Psoas muscle (tissue), 8 donors: Measurements from ENCODE around the gene EPO. TPM values are rescaled to one million over a fixed set of nuclear protein-coding genes. Genes with fewer than 3 reads are reported as not detected.

Experiments used
- ATAC-seq, 4 donors: fragments of 200-7000 bp; cut with Tn5 transposase; one replicate each; pipeline ENCODE4 v1.9.1; 2020; ENCODE audit warnings: moderate library complexity in 3 of 4, mild to moderate bottlenecking in 2 of 4
- DNase-seq, 2 donors: peaks; one replicate each; pipeline ENCODE4 v3.0.0-alpha.2; 2020
- H3K27ac ChIP-seq: fragments of 200-600 bp; one replicate; pipeline ENCODE4 v1.8.0; 2022
- H3K27me3 ChIP-seq, 3 donors: fragments of 200-600 bp in 1 of 3; one replicate each; pipeline versions ENCODE4 v1.6.1 to v1.8.0; 2013 to 2022; ENCODE audit warnings: low read length in 2 of 3, mild to moderate bottlenecking in 2 of 3, moderate library complexity in 1 of 3; ENCODE audit not compliant: insufficient read depth in 3 of 3
- H3K36me3 ChIP-seq, 2 donors: fragments of 200-600 bp in 1 of 2; one replicate each; pipeline versions ENCODE4 v1.6.1 to v1.8.0; 2013 to 2022; ENCODE audit warnings: low read depth in 1 of 2, mild to moderate bottlenecking in 1 of 2, moderate library complexity in 1 of 2; ENCODE audit not compliant: insufficient read depth in 1 of 2
- H3K4me1 ChIP-seq: fragments of 200-600 bp; one replicate; pipeline ENCODE4 v1.8.0; 2022
- H3K4me3 ChIP-seq: fragments of 200-600 bp; one replicate; pipeline ENCODE4 v1.8.0; 2022; ENCODE audit warnings: mild to moderate bottlenecking
- H3K9me3 ChIP-seq: fragments of 200-600 bp; one replicate; pipeline ENCODE4 v1.8.0; 2022
- WGBS, 3 donors: extraction: QIAGEN DNeasy Blood & Tissue Kit; methylation state at CpG; one replicate each; pipeline versions ENCODE4 v1.1.6 to v1.1.7; 2013; 5-methylcytosine and 5-hydroxymethylcytosine counted together
- intact Hi-C, 2 donors: fragments of 100-400 bp; cut with DNase I; formaldehyde crosslinking; loops; one replicate each; pipeline versions ENCODE4 v1.11.0 to v1.14.2; 2022
- polyA plus RNA-seq, 3 donors: library from polyadenylated mRNA; stranded (reverse); fragments of 200-250 nt; gene quantifications; one replicate each; pipeline ENCODE4 v1.2.3, GENCODE V29; 2013
- total RNA-seq, 4 donors: library from RNA; stranded (reverse); fragmentation: NEBNext Ultra II Directional in 2 of 4; extraction: Animal tissue kit (Norgen Biotek cat#: 25700) in 2 of 4; gene quantifications; one replicate each; pipeline versions ENCODE4 v1.2.1 to v1.2.4, GENCODE V29; 2021 to 2023
- TF ChIP-seq, protein P1 (sequence below): fragments of 200-600 bp; IDR thresholded peaks from one replicate; pipeline ENCODE4 v1.8.0; 2022; ENCODE audit warnings: antibody characterized with exemption
- donor health status: healthy with polysubstance abuse.
- donor health status: DM: no; HTN: no; CAD: no; lungs with moderate emphysema.
- donor health status: Bipolar disorder and iron deficiency.
- donor health status: healthy.
- donor health status: DM: yes; HTN: yes; CAD: no.
- donor health status: DM: no; HTN: no; CAD: no.
- donor health status: DM: no; HTN: no; CAD: no.
- donor health status: DM: yes; HTN: yes; CAD: no.

Gene EPO
- total and polyA plus RNA-seq, 7 donors: not detected

DNA sequence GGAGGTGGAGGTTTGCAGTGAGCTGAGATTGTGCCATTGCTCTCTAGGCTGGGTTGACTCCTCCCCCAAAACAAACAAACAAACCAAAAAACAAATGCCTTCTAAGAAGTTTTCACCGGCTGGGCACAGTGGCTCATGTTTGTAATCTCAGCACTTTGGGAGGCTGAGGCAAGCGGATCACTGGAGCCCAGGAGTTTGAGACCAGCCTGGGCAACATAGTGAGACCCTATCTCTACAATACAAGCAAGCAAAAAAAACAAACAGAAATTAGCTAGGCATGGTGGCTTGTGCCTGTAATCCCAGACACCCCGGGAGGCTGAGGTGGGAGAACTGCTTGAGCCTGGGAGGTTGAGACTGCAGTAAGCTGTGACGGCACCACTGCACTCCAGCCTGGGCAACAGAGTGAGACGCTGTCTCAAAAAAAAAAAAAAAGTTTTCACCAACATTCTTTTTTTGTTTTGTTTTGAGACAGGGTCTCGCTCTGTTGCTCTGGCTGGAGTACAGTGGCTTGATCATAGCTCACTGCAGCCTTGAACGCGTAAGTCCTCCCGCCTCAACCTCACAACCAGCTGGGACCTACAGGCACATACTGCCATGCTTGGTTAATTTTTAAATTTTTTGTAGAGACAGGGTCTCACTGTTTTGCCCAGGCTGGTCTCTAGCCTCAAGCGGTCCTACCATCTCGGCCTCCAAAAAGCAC lies 11.8 kb downstream of the EPO start:
- Histone ChIP-seq H3K9me3 (no peaks in the 10 kb centered on the region), H3K4me3 (no peak overlapping the region), H3K27me3 (peaks cover 0 to 6% (median 0%) of the 10 kb centered on the region in 3 donors), H3K4me1 (no peaks in the 10 kb centered on the region), H3K27ac (no peak overlapping the region), H3K36me3 (no peaks in the 10 kb centered on the region)
- TF ChIP-seq, protein P1, sequence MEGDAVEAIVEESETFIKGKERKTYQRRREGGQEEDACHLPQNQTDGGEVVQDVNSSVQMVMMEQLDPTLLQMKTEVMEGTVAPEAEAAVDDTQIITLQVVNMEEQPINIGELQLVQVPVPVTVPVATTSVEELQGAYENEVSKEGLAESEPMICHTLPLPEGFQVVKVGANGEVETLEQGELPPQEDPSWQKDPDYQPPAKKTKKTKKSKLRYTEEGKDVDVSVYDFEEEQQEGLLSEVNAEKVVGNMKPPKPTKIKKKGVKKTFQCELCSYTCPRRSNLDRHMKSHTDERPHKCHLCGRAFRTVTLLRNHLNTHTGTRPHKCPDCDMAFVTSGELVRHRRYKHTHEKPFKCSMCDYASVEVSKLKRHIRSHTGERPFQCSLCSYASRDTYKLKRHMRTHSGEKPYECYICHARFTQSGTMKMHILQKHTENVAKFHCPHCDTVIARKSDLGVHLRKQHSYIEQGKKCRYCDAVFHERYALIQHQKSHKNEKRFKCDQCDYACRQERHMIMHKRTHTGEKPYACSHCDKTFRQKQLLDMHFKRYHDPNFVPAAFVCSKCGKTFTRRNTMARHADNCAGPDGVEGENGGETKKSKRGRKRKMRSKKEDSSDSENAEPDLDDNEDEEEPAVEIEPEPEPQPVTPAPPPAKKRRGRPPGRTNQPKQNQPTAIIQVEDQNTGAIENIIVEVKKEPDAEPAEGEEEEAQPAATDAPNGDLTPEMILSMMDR: no peak
- ATAC-seq (no peak), DNase-seq (no peak)
- intact Hi-C loops: no loop called here
- WGBS, 3 donors: 77% methylated on average over 11 of the region's 11 CpGs; no CpG with 5 or more reads in 2 of the 3 donors

GRCh38 chr7:100735730-100736129 lies 15.5 kb downstream of the EPO start:
- TF ChIP-seq, protein P1: no peak
- 73% methylated on average over 7 of the region's 7 CpGs; no CpG with 5 or more reads in 2 of the 3 donors for WGBS, 3 donors
- DNase-seq: no peak
- ATAC-seq: no peak
- Histone ChIP-seq H3K27me3 (peaks cover 0 to 6% (median 0%) of the 10 kb centered on the region in 3 donors), H3K4me1 (no peaks in the 10 kb centered on the region), H3K27ac (no peak overlapping the region), H3K4me3 (no peak overlapping the region), H3K36me3 (no peaks in the 10 kb centered on the region), H3K9me3 (no peaks in the 10 kb centered on the region)
- intact Hi-C loops: no loop called here

DNA sequence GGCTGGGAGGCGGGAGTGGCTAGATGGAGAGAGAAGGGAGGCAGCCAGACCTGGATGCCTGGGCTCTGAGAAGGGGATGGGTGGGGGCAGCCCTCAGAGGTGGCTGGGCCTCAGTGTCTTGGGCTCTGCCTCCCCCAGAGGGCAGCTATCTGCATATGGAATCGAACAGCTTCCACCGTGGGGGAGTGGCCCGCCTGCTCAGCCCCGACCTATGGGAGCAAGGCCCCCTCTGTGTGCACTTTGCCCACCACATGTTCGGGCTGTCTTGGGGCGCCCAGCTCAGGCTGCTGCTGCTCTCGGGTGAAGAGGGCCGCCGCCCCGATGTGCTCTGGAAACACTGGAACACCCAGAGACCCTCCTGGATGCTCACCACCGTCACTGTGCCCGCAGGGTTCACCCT lies 16.4 kb downstream of the EPO start:
- Histone ChIP-seq H3K27ac (no peak overlapping the region), H3K27me3 (peaks cover 0 to 6% (median 0%) of the 10 kb centered on the region in 3 donors), H3K4me1 (no peaks in the 10 kb centered on the region), H3K36me3 (no peaks in the 10 kb centered on the region), H3K4me3 (no peak overlapping the region), H3K9me3 (no peaks in the 10 kb centered on the region)
- intact Hi-C loops: no loop called here
- WGBS, 3 donors: 67% methylated on average over 13 of the region's 13 CpGs; no CpG with 5 or more reads in 2 of the 3 donors
- TF ChIP-seq, protein P1: no peak
- no peak for ATAC-seq
- DNase-seq: no peak

DNA sequence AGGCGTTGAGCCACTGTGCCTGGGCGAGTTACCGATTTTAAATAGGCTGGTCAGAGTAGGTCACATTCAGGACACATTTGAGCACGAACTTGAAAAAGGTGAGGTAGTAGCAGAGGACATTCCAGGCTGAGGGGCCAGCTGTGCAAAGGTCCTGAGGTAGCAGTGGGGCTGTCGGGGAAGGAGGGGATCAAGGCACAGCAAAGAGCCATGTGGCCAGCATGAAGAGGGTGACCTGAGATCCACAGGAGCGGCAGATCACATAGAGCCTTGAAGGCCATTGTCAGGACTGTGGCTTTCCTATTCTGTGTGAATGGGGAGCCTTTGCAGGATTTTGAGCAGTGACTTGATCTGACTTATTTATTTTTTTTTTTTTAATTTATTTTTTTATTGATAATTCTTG lies 19.7 kb downstream of the EPO start:
- no peaks in the 10 kb centered on the region for H3K36me3 ChIP-seq
- DNase-seq (no peak), ATAC-seq (no peak)
- H3K27me3 ChIP-seq: peaks cover 0 to 9% (median 0%) of the 10 kb centered on the region in 3 donors
- no peak overlapping the region for H3K4me3 ChIP-seq
- H3K9me3 ChIP-seq: no peaks in the 10 kb centered on the region
- H3K4me1 ChIP-seq: no peaks in the 10 kb centered on the region
- H3K27ac ChIP-seq: no peak overlapping the region
- TF ChIP-seq, protein P1: no peak
- 91% methylated on average over 6 of the region's 6 CpGs; no CpG with 5 or more reads in 2 of the 3 donors for WGBS, 3 donors
- intact Hi-C loops: no loop called here

GRCh38 chr7:100744605-100745004 lies 24.3 kb downstream of the EPO start:
- Histone ChIP-seq H3K9me3 (no peaks in the 10 kb centered on the region), H3K4me1 (no peaks in the 10 kb centered on the region), H3K36me3 (no peaks in the 10 kb centered on the region), H3K27me3 (peaks cover 0 to 36% (median 0%) of the 10 kb centered on the region in 3 donors), H3K4me3 (no peak overlapping the region), H3K27ac (no peak overlapping the region)
- no peak for DNase-seq
- WGBS, 3 donors: 86 to 88% (median 88%) methylated on average over 14 of the region's 14 CpGs
- TF ChIP-seq, protein P1: no peak
- ATAC-seq: no peak
- intact Hi-C loops: no loop called here
